ENCODE results near the gene PTGR2.
A peak's percentile ranks its signal among the peaks of the same experiment; 100 is the strongest.
"Not testable (repeated sequence)": the region's sequence is repeated elsewhere in the genome, so short reads cannot be mapped to it uniquely, and the experiment has no call there.

Gene PTGR2

GRCh38 chr14:73823339-73823885 is 28.2 kb upstream of the PTGR2 start:
- H3K4me3 ChIP-seq (ENCODE audit: low read depth, low read length): no peak overlapping the region
- TF ChIP-seq CTCF (IDR thresholded peaks at IDR 0.05; ENCODE audit: low read depth, low read length): no peak

GRCh38 chr14:73824127-73824526 is 27.5 kb upstream of the PTGR2 start:
- TF ChIP-seq CTCF (IDR thresholded peaks at IDR 0.05; ENCODE audit: low read depth, low read length): no peak

GRCh38 chr14:73824536-73824935 is 27.1 kb upstream of the PTGR2 start:
- TF ChIP-seq CTCF (IDR thresholded peaks at IDR 0.05; ENCODE audit: low read depth, low read length): no peak
- no peak overlapping the region for H3K4me3 ChIP-seq (ENCODE audit: low read depth, low read length)

More at GRCh38 chr14:73824127-73824526, 27.5 kb upstream of the PTGR2 start:
- H3K4me3 ChIP-seq (ENCODE audit: low read depth, low read length): no peak overlapping the region

- TF ChIP-seq CTCF (IDR thresholded peaks at IDR 0.05; ENCODE audit: low read depth, low read length): peak; percentile 89
- no peak overlapping the region for H3K4me3 ChIP-seq (ENCODE audit: low read depth, low read length)
Measured at GRCh38 chr14:73825551-73826188, 26.0 kb upstream of the PTGR2 start.

GRCh38 chr14:73827190-73827589 is 24.4 kb upstream of the PTGR2 start:
- peak; percentile 23; the same call in 1 of the 2 replicates for TF ChIP-seq CTCF (IDR thresholded peaks at IDR 0.05; ENCODE audit: low read depth, low read length)
- not testable (repeated sequence) for H3K4me3 ChIP-seq (ENCODE audit: low read depth, low read length)

- no peak for TF ChIP-seq CTCF (IDR thresholded peaks at IDR 0.05; ENCODE audit: low read depth, low read length)
- H3K4me3 ChIP-seq (ENCODE audit: low read depth, low read length): no peak overlapping the region
Measured at GRCh38 chr14:73829071-73829470, 22.6 kb upstream of the PTGR2 start.

- no peak for TF ChIP-seq CTCF (IDR thresholded peaks at IDR 0.05; ENCODE audit: low read depth, low read length)
Measured at GRCh38 chr14:73829526-73830431, 21.9 kb upstream of the PTGR2 start.

More at GRCh38 chr14:73829526-73830431, 21.9 kb upstream of the PTGR2 start:
- H3K4me3 ChIP-seq (ENCODE audit: low read depth, low read length): no peak overlapping the region

Data from WI38 (cell line).